SK-N-SH (cell line): ENCODE measurements around the gene C14orf180.

Source experiments
- CTCF ChIP-seq: fragments of 200-600 bp; sonication (generic); IDR thresholded peaks from 2 replicates; pipeline ENCODE4 v1.6.1; 2017; ENCODE audit warnings: antibody characterized with exemption, mild to moderate bottlenecking, moderate library complexity
- GABPA ChIP-seq: IDR thresholded peaks from 2 replicates; pipeline ENCODE4 v1.4.0; 2012; ENCODE audit warnings: low read depth, mild to moderate bottlenecking
- NFIC ChIP-seq: IDR thresholded peaks from 2 replicates; pipeline ENCODE4 v1.4.0; 2012; ENCODE audit warnings: borderline replicate concordance
- POLR2AphosphoS5 ChIP-seq: IDR thresholded peaks from 2 replicates; pipeline ENCODE4 v1.6.1; 2012; ENCODE audit warnings: low read depth, low read length
- RAD21 ChIP-seq: IDR thresholded peaks from 2 replicates; pipeline ENCODE4 v1.6.1; 2012; ENCODE audit warnings: mild to moderate bottlenecking, low read length
- TAF1 ChIP-seq: IDR thresholded peaks from 2 replicates; pipeline ENCODE4 v1.6.1; 2012; ENCODE audit warnings: low read depth, mild to moderate bottlenecking, low read length, moderate library complexity, borderline replicate concordance
- TF ChIP-seq, protein P1 (sequence below): IDR thresholded peaks from 2 replicates; pipeline ENCODE4 v1.4.0; 2012; ENCODE audit warnings: low read depth

DNA sequence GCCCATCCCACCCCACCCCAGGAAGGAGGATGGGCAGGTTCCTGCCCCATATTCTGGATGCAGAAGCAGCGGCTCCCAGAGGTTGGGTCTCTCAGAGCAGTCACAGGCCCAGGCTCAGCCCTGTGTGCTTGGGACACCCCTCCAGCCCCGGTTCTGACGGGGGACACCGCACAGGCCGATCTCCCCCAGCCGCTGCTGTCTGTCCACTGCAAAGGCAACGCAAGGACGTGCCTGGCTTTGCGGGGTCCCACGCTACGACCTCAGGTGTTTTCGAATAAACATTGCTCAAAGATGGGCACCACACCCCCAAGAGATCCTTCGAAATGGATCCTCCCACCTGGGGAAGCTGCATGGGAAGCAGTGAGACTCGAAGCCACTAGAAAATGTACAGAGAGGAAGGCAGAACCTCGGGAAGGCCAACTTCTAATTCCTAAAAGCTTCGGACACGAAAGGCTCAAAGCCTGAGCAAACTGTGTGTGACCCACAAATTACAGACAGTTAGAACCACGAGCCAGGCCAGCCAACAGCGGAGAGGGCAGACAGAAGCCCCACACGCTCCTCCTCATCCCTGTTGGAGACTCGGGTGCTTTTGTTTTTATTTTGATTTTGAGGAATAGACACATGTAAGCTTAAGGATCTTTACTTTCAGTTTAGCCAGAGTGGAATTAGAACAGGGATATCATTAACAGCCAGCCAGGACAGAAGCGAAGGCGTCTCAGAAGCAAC, 10.8 kb downstream of the C14orf180 start:
- TF ChIP-seq GABPA: no peak
- no peak for TF ChIP-seq CTCF
- TF ChIP-seq, protein P1, sequence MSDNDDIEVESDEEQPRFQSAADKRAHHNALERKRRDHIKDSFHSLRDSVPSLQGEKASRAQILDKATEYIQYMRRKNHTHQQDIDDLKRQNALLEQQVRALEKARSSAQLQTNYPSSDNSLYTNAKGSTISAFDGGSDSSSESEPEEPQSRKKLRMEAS: no peak
- no peak for TF ChIP-seq POLR2AphosphoS5
- TF ChIP-seq TAF1: no peak
- no peak for TF ChIP-seq RAD21
- TF ChIP-seq NFIC: no peak
